HK-2 (cell line): ENCODE measurements around the gene EPS8.

Experiments used
- DNase-seq: peaks from one replicate; pipeline ENCODE4 v3.0.0-alpha.2; 2018; ENCODE audit not compliant: unreplicated experiment

EPS8 gene

DNA sequence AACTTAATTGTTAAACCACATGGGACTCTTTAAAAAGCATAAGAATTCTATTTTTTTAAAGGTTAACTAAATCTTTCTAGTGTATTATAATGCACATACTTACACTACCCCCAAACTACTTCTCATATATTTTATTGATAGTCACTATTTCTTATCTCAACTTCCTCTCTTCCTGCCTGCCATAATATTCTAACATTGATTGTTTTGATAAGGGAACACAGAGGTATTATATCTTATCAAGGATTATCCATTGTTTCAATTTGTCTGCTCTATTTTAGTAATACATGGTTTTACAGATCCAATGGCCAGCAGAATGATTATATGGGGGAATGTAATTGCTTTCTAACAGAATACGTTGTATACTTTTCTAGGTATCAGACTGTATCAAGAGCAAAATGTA is 98.9 kb downstream of the EPS8 start:
- no peak for DNase-seq

GRCh38 chr12:15689751-15690191 is 99.4 kb downstream of the EPS8 start:
- DNase-seq: no peak

DNA sequence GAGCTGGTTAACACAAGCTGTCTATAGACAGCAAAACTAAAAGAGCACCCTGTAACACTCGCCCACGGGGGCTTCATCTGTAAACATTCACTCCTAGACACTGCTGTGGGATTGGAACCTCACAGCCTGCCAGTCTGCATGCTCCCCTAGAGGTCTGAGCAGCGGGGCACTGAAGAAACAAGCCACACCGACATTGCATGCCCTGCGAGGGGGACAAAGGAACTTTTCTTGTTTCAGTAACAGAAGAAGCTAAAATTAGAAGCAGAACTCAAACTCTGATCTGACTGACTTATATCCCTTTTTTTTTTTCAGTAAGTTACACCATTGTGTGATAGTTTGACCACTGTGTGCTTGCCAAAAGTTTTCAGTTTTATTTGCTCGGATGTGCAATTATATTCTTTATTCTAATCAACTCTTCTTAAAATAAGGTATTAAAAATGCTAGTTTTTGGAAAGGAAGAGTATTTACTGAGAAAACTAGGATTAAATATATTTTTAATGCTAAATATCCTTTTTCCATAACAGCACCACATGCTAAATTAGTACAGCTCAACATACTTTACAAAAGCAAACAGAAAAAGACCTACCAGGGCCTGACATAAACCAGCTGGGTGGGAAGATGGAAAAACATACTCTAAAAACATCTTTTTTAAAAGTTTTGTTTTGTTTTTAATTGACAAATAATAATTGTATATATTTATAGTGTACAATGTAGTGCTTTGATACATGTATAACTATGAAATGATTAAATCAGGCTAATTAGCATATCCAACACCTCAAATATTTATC is 100.2 kb downstream of the EPS8 start:
- no peak for DNase-seq

- no peak for DNase-seq
Measured at GRCh38 chr12:15688202-15688736, 100.9 kb downstream of the EPS8 start.

DNA sequence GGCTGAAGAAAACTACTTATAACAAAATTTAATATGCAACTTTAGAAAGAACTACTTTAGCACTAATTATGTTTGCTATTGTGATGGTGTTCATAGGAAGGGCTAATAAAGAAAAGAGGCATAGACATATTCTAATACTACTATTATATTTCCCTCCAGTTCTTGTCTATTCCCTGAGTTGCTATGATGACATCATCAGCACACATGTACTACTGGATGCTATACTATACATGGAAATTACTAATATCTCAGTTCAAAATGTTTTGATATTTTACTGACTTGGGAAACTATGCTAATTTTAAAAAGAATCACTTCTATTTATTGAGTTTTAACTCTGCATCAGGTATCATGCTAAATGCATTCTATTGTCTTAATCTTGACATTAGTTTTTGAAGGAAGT is 101.6 kb downstream of the EPS8 start:
- DNase-seq: no peak

DNA sequence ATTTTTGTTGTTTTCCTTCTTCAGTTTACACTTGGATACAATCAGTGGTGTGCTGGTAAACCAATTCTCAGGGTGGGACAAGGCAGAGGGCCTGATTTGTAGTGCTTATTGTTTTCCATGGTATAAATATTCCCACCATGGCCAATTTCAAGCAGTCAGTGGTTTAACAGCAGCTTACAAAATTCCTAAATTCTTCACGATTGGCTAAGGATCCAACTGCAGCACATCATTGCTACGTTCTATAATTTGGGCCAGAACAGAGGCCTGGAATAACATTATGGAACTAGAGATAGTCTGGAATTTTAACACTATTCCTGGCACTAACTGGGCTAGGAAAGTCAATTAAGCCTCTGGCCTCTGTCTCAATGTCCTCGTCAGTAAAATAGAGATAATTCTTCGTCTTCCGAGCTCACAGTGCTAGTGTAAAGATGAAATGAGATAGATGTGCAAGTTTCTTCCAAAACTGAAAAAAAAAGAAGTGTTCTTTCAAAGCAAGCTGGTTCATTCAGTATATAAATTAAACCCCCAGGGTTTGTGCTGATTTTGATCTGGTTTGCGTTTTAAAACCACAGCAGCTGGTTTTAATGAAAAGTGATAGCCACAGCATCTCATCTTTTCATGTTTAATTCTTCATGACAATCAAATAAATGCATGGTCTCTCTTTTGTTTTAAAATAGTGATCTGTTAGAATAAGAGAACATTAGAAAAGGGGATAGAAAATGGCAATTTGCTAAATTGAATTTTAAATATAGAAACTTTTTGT is 104.1 kb downstream of the EPS8 start:
- DNase-seq: no peak

DNA sequence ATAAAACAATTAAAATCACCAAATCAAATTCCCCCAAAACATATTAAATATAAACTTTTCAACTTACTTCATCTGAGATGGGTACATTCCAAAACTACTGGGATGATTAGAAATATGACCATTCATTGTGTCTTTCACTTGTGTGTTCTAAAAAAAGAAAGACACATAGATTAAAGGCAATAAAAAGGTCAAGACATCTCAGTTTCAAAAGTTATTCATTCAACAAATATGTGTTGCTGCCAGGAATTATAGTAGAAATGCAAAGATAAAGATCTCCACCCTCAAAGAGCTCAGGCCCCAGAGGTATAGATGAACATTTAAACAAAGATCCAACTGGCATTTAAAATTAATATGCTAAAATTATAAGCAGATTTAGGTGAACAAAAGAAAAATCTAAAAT is 106.4 kb downstream of the EPS8 start:
- no peak for DNase-seq

DNA sequence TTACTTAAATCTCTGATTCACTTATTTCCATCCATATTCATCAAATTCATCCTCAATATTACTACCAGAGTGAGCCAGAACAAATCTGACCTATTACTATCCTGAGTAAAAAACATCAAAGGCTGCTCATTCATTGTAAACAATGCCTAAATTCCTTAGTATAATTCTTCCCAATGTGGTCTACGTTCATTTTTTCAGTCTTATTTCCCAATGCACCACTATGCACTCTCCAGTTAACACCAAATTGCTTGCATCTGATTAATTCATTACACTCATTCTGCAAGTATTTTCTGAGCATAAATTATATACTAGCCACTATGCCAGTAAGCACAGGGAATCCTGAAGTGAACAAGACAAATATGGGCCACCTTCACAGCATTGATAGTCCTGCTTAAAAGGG is 110.0 kb downstream of the EPS8 start:
- no peak for DNase-seq

DNA sequence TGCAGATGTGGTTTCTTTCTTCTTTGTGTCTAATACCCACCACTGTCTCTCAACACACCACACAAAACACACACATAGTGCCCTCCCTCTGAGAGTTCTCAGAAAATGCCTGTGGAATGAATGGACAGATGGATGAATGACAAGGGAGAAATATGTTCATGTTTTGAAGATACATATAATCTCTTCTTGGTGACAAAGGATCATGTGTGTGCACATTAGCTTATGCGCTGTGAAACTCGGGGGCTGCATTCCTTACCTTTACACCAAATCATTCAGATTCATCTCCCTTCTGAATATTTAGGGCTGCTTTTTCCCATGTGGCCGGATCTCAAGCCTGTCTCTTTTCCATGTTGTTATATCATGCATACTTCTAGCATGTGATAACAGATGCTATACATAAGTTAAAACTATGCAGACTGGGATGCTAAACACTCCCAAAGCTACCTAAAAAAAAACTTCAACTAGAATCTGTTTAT is 111.4 kb downstream of the EPS8 start:
- DNase-seq: no peak

DNA sequence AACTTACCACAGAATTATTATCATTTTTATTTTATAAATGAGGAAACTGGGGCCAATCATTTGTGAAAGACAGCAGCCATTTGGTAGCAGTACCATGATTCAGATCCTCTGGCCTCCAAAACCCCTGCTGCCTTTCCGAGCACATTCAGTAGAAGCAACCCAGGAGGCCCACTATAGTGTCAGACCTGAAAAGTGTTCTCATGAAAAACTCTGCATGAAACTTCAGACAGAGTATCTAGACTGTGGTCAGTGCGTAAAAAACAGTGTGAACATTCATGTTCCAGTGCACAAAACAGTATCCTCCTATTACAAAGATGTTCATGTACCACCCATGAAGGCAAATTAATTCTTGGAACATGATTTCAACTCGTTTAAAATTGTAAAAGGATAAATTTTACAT is 112.0 kb downstream of the EPS8 start:
- no peak for DNase-seq

- no peak for DNase-seq
Measured at GRCh38 chr12:15672671-15673270, 116.4 kb downstream of the EPS8 start.

DNA sequence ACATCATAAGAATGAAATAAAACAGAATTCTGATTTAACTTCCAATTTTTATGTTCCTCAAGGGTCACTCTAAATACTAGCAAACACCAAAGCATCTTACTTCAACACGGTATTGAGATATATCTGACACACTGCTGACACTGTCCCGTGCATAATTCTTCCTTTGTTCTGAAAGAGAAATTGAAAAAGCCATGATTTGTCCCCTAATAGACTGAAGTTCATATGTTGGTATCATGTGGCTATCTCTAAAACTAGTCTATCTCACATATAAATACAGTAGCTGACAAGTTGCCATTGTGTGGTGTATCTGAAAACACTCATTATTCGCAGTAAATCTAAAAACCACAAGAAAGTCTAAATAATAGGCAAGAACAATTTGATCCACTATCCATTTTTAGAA is 118.4 kb downstream of the EPS8 start:
- no peak for DNase-seq

- no peak for DNase-seq
Measured at GRCh38 chr12:15669256-15669948, 119.8 kb downstream of the EPS8 start.

GRCh38 chr12:15664491-15664890 is 124.7 kb downstream of the EPS8 start:
- DNase-seq: no peak

- no peak for DNase-seq
Measured at GRCh38 chr12:15662983-15663659, 126.1 kb downstream of the EPS8 start.

DNA sequence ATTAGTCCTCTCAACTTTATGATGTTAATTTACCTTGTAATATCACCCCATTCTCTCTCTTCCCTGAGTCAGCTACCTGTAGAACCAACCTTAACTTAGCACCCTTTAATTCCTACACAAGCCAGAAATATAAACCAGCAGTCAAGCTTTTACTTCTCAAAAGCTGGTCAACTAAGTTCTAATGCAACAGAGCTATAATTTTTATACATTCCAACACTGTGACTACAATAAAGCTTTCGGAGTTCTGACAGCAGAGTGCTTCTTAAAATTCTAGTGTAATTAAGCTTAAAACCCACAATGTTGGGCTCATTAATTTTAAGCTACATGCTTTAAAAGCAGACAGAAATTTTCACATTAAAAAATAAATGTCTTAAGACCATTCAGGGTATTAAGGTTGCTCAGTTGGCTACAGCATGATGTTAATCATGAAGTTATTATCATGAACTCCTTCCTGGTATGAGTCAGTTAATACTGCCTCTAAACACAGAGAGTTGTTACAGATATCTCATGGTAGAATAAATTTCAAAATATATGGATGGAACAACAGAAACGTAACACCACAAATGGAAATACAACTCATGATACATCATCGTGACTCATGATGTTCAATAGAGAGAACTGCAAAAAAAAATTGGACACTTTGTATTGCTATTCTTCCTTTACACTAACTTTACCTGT is 126.7 kb downstream of the EPS8 start:
- no peak for DNase-seq

DNA sequence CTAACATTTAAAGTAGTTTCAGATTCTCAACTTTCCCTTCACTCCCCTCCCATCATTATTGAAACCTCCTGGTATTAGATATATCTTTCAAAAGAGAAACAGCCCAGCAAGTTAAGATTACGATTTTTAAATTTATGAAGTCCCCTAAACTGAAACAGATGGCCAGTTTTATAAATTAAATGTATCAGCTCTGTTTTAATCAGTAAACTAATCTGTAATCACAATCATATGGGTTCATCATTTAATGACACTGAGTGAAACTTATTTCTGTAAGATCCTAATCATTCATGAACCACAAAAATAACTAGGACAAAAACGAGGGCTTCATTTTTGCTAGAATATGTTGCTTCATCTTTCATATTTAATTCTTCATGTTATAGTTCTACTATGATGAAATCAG is 137.8 kb downstream of the EPS8 start:
- DNase-seq: no peak

- DNase-seq: no peak
Measured at GRCh38 chr12:15650399-15651128, 138.6 kb downstream of the EPS8 start.

GRCh38 chr12:15649347-15649746 is 139.8 kb downstream of the EPS8 start:
- DNase-seq: no peak

- DNase-seq: no peak
Measured at GRCh38 chr12:15648558-15648957, 140.6 kb downstream of the EPS8 start.
